Measurements from ENCODE around the gene SPRR2F.
"Not testable (repeated sequence)": the region's sequence is repeated elsewhere in the genome, so short reads cannot be mapped to it uniquely, and the experiment has no call there.

Gene SPRR2F

GRCh38 chr1:153113416-153113815 is at the start of gene SPRR2F:
Gene SPRR2F, minus strand, starts transcription at chr1:153113516. Its CDS starts 783 bp downstream, at chr1:153112733.
- no peak for DNase-seq (ENCODE audit: low spot score)

- DNase-seq (ENCODE audit: low spot score) = no peak
Observed at GRCh38 chr1:153155541-153155940, 42.2 kb upstream of the SPRR2F start.

- DNase-seq (ENCODE audit: low spot score) = no peak
Observed at GRCh38 chr1:153152481-153152880, 39.2 kb upstream of the SPRR2F start.

GRCh38 chr1:153150846-153151245 is 37.5 kb upstream of the SPRR2F start, which contains the start of gene SPRR2G:
Gene SPRR2G, minus strand, starts transcription at chr1:153150890. Its CDS starts 780 bp downstream, at chr1:153150110.
- DNase-seq (ENCODE audit: low spot score) = no peak

- no peak for DNase-seq (ENCODE audit: low spot score)
Observed at GRCh38 chr1:153141377-153141776, 28.1 kb upstream of the SPRR2F start.

GRCh38 chr1:153140484-153140883 is 27.2 kb upstream of the SPRR2F start:
- DNase-seq (ENCODE audit: low spot score) = no peak

- DNase-seq (ENCODE audit: low spot score) = no peak
Observed at GRCh38 chr1:153133743-153134142, 20.4 kb upstream of the SPRR2F start.

GRCh38 chr1:153133267-153133666 is 20.0 kb upstream of the SPRR2F start:
- no peak for DNase-seq (ENCODE audit: low spot score)

- DNase-seq (ENCODE audit: low spot score) = not testable (repeated sequence)
Observed at GRCh38 chr1:153128688-153129087, 15.4 kb upstream of the SPRR2F start.

GRCh38 chr1:153127296-153127695 is 14.0 kb upstream of the SPRR2F start:
- no peak for DNase-seq (ENCODE audit: low spot score)

- DNase-seq (ENCODE audit: low spot score) = no peak
Observed at GRCh38 chr1:153125536-153125935, 12.2 kb upstream of the SPRR2F start.

GRCh38 chr1:153123793-153124192 is 10.5 kb upstream of the SPRR2F start:
- not testable (repeated sequence) for DNase-seq (ENCODE audit: low spot score)

- DNase-seq (ENCODE audit: low spot score) = peak; percentile 2
Observed at GRCh38 chr1:153122831-153123421, 9.6 kb upstream of the SPRR2F start.

GRCh38 chr1:153120945-153121344 is 7.6 kb upstream of the SPRR2F start:
- DNase-seq (ENCODE audit: low spot score) = no peak

- DNase-seq (ENCODE audit: low spot score) = no peak
Observed at GRCh38 chr1:153119491-153119971, 6.2 kb upstream of the SPRR2F start.

GRCh38 chr1:153115264-153115663 is 1.9 kb upstream of the SPRR2F start:
- DNase-seq (ENCODE audit: low spot score) = not testable (repeated sequence)

GRCh38 chr1:153112454-153112853 is 862 bp downstream of the SPRR2F start:
- DNase-seq (ENCODE audit: low spot score) = not testable (repeated sequence)

- DNase-seq (ENCODE audit: low spot score) = no peak
Observed at GRCh38 chr1:153100245-153100644, 13.1 kb downstream of the SPRR2F start.

- DNase-seq (ENCODE audit: low spot score) = no peak
Observed at GRCh38 chr1:153099461-153100045, 13.8 kb downstream of the SPRR2F start.

- DNase-seq (ENCODE audit: low spot score) = no peak
Observed at GRCh38 chr1:153095764-153096163, 17.6 kb downstream of the SPRR2F start.

- DNase-seq (ENCODE audit: low spot score) = no peak
Observed at GRCh38 chr1:153094426-153094825, 18.9 kb downstream of the SPRR2F start, which contains the start of gene SPRR2E. Gene SPRR2E, minus strand, starts transcription at chr1:153094526. Its CDS starts 775 bp downstream, at chr1:153093751.

GRCh38 chr1:153087652-153088051 is 25.7 kb downstream of the SPRR2F start:
- no peak for DNase-seq (ENCODE audit: low spot score)

GRCh38 chr1:153081736-153082135 is 31.6 kb downstream of the SPRR2F start:
- DNase-seq (ENCODE audit: low spot score) = no peak
